ENCODE results near the gene VAMP7. TPM values are rescaled to one million over a fixed set of nuclear protein-coding genes. Genes with fewer than 3 reads are reported as not detected.

The VAMP7 gene
- total and polyA plus RNA-seq, 9 of the 15 experiments (the other 6 are each of a cell fraction or from before 2014, with no cell fraction given): 38.4 to 100 (median 67.7) TPM

DNA sequence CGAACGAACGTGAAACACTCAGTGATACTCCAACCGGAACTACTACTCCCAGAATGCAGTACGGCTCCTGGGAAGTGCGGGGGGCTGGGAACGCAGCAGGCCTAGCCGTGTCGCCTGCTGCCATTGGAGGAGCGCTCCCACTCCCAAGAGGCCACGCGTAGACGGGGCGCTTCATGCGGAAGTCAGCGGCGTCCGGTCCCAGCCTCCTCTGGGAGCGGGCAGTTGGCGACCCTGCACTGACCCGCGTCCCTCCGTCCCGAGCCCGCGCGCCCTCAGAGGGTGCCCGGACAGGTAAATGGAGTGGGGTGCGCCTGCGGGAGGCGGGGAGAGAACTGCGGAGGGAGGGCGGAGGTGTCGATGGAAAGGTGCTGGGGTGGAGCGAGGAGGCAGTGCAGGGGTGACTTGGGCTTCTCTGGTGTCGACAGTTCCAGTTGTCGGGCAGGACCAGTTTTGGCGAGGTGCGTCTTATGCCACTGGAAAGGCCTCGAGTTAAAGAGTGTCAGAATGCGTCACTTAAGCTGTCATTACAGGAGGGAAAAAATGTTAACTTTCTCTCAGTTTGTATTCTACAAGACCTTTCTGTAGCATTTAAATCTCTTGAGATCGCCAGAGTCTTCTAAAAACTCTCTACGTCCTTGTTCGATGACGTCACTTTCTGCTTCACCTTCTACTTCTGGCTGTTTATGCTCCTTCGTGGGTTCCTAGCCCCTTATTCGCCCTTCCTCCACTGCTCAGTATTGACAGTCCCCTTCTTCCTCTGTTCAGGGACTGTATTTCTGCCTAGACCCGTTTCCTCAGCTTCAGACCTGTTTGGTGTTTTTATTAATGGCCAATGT lies at the start of gene VAMP7 (continued):
- TF ChIP-seq FUS (optimal IDR thresholded peaks at IDR 0.05; ENCODE audit: low read depth, low read length) (no peak), GMEB1 (CRISPR knock-in tag; IDR thresholded peaks at IDR 0.05) (peak; percentile 81), CUX1 (CRISPR knock-in tag; IDR thresholded peaks at IDR 0.05) (no peak), CBX5 (IDR thresholded peaks at IDR 0.05; ENCODE audit: borderline replicate concordance, low read depth) (no peak), TCFL5 (CRISPR knock-in tag; conservative IDR thresholded peaks at IDR 0.05) (no peak), ZNF589 (CRISPR knock-in tag; IDR thresholded peaks at IDR 0.05; ENCODE audit: low read depth) (peak; percentile 48; the same call in 1 of the 2 replicates), GTF2E2 (tag; IDR thresholded peaks at IDR 0.05) (0 out of 2 replicates have a peak, but pooled peaks have one; percentile 33), HMG20A (CRISPR knock-in tag; conservative IDR thresholded peaks at IDR 0.05) (no peak), SMARCA4 (IDR thresholded peaks at IDR 0.05) (no peak), TBP (optimal IDR thresholded peaks at IDR 0.05; ENCODE audit: low read depth, low read length) (peak; percentile 79), MCM2 (IDR thresholded peaks at IDR 0.05; ENCODE audit: low read depth) (no peak), SAFB (IDR thresholded peaks at IDR 0.05; ENCODE audit: borderline replicate concordance, low read depth, low read length) (no peak), BRCA1 (IDR thresholded peaks at IDR 0.05) (no peak), BRCA1 (CRISPR knock-in tag; IDR thresholded peaks at IDR 0.05) (no peak), NR2C1 (IDR thresholded peaks at IDR 0.05) (peak; percentile 86), NR2C1 (tag; IDR thresholded peaks at IDR 0.05) (peak; percentile 80), NRF1 (conservative IDR thresholded peaks at IDR 0.05 in 1 of 2, IDR thresholded peaks at IDR 0.05 in 1 of 2) (peak; percentile 46 to 67), PHF21A (IDR thresholded peaks at IDR 0.05; ENCODE audit: borderline replicate concordance, low read depth) (peak; percentile 51; the same call in 1 of the 2 replicates)
- TF ChIP-seq, protein P1, sequence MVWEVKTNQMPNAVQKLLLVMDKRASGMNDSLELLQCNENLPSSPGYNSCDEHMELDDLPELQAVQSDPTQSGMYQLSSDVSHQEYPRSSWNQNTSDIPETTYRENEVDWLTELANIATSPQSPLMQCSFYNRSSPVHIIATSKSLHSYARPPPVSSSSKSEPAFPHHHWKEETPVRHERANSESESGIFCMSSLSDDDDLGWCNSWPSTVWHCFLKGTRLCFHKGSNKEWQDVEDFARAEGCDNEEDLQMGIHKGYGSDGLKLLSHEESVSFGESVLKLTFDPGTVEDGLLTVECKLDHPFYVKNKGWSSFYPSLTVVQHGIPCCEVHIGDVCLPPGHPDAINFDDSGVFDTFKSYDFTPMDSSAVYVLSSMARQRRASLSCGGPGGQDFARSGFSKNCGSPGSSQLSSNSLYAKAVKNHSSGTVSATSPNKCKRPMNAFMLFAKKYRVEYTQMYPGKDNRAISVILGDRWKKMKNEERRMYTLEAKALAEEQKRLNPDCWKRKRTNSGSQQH (CRISPR knock-in tag; IDR thresholded peaks at IDR 0.05): 0 out of 2 replicates have a peak, but pooled peaks have one; percentile 7
- TF ChIP-seq, protein P2, sequence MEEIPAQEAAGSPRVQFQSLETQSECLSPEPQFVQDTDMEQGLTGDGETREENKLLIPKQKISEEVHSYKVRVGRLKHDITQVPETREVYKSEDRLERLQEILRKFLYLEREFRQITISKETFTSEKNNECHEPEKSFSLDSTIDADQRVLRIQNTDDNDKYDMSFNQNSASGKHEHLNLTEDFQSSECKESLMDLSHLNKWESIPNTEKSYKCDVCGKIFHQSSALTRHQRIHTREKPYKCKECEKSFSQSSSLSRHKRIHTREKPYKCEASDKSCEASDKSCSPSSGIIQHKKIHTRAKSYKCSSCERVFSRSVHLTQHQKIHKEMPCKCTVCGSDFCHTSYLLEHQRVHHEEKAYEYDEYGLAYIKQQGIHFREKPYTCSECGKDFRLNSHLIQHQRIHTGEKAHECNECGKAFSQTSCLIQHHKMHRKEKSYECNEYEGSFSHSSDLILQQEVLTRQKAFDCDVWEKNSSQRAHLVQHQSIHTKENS (CRISPR knock-in tag; IDR thresholded peaks at IDR 0.05): no peak
